ENCODE data around the gene CEACAM21. TPM values are rescaled to one million over a fixed set of nuclear protein-coding genes. Genes with fewer than 3 reads are reported as not detected.
"Not testable (repeated sequence)": the region's sequence is repeated elsewhere in the genome, so short reads cannot be mapped to it uniquely, and the experiment has no call there.

CEACAM21 gene
- total RNA-seq, 1 donor from 2014 or later, result not detected

DNA sequence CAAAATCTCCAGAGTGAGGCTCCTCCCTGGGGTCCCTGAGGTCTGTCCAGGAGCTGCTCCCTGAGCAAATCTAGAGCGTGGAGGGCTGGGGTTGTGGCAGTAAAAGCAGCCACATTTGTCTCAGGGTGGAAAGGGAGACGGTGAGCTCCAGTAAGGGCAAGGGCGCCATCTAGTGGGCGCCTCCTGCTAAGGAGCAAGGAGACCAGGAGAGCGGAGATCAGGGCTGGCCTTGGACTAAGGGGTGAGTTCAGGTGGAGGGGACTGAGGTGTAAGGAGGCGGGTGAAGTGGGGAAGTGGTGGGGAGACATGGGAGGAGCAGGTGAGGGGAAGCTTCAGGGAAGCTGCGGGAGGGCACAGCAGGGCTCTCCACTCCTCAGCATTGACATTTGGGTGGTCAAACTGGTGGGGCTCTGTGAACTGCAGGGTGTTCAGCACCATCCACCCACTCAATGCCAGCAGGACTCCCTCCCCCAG is 5.3 kb upstream of the CEACAM21 start:
- Histone ChIP-seq H3K4me3 (ENCODE audit: low read depth, low read length) (no peak overlapping the region), H3K27me3 (ENCODE audit: control insufficient read depth, insufficient read depth, low read length) (peaks cover 10% of the 10 kb centered on the region), H3K36me3 (ENCODE audit: control insufficient read depth, insufficient read depth, low read length) (no peaks in the 10 kb centered on the region)
- DNase-seq (ENCODE audit: low read depth), result peak; percentile 7
- TF ChIP-seq, protein P1, sequence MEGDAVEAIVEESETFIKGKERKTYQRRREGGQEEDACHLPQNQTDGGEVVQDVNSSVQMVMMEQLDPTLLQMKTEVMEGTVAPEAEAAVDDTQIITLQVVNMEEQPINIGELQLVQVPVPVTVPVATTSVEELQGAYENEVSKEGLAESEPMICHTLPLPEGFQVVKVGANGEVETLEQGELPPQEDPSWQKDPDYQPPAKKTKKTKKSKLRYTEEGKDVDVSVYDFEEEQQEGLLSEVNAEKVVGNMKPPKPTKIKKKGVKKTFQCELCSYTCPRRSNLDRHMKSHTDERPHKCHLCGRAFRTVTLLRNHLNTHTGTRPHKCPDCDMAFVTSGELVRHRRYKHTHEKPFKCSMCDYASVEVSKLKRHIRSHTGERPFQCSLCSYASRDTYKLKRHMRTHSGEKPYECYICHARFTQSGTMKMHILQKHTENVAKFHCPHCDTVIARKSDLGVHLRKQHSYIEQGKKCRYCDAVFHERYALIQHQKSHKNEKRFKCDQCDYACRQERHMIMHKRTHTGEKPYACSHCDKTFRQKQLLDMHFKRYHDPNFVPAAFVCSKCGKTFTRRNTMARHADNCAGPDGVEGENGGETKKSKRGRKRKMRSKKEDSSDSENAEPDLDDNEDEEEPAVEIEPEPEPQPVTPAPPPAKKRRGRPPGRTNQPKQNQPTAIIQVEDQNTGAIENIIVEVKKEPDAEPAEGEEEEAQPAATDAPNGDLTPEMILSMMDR (IDR thresholded peaks at IDR 0.05; ENCODE audit: insufficient read depth, low read length, poor library complexity, severe bottlenecking), result peak; percentile 89

GRCh38 chr19:41577144-41577830 is 1.3 kb downstream of the CEACAM21 start:
- H3K4me3 ChIP-seq (ENCODE audit: low read depth, low read length), result no peak overlapping the region
- no peaks in the 10 kb centered on the region for H3K36me3 ChIP-seq (ENCODE audit: control insufficient read depth, insufficient read depth, low read length)
- H3K27me3 ChIP-seq (ENCODE audit: control insufficient read depth, insufficient read depth, low read length), result no peaks in the 10 kb centered on the region
- TF ChIP-seq, protein P1 (IDR thresholded peaks at IDR 0.05; ENCODE audit: insufficient read depth, low read length, poor library complexity, severe bottlenecking), result no peak
- no peak for DNase-seq (ENCODE audit: low read depth)

GRCh38 chr19:41577833-41578232 is 1.9 kb downstream of the CEACAM21 start:
- H3K4me3 ChIP-seq (ENCODE audit: low read depth, low read length), result no peak overlapping the region
- DNase-seq (ENCODE audit: low read depth), result no peak
- H3K27me3 ChIP-seq (ENCODE audit: control insufficient read depth, insufficient read depth, low read length), result no peaks in the 10 kb centered on the region
- no peaks in the 10 kb centered on the region for H3K36me3 ChIP-seq (ENCODE audit: control insufficient read depth, insufficient read depth, low read length)
- TF ChIP-seq, protein P1 (IDR thresholded peaks at IDR 0.05; ENCODE audit: insufficient read depth, low read length, poor library complexity, severe bottlenecking), result no peak

GRCh38 chr19:41578886-41579285 is 2.9 kb downstream of the CEACAM21 start:
- Histone ChIP-seq H3K36me3 (ENCODE audit: control insufficient read depth, insufficient read depth, low read length) (no peaks in the 10 kb centered on the region), H3K4me3 (ENCODE audit: low read depth, low read length) (no peak overlapping the region), H3K27me3 (ENCODE audit: control insufficient read depth, insufficient read depth, low read length) (no peaks in the 10 kb centered on the region)
- TF ChIP-seq, protein P1 (IDR thresholded peaks at IDR 0.05; ENCODE audit: insufficient read depth, low read length, poor library complexity, severe bottlenecking), result no peak
- DNase-seq (ENCODE audit: low read depth), result no peak

- not testable (repeated sequence) for H3K36me3 ChIP-seq (ENCODE audit: control insufficient read depth, insufficient read depth, low read length); H3K4me3 ChIP-seq (ENCODE audit: low read depth, low read length); H3K27me3 ChIP-seq (ENCODE audit: control insufficient read depth, insufficient read depth, low read length); DNase-seq (ENCODE audit: low read depth)
Observed at GRCh38 chr19:41581068-41581467, 5.1 kb downstream of the CEACAM21 start.

- not testable (repeated sequence) for DNase-seq (ENCODE audit: low read depth); H3K4me3 ChIP-seq (ENCODE audit: low read depth, low read length); H3K36me3 ChIP-seq (ENCODE audit: control insufficient read depth, insufficient read depth, low read length); H3K27me3 ChIP-seq (ENCODE audit: control insufficient read depth, insufficient read depth, low read length)
Observed at GRCh38 chr19:41582577-41583182, 6.7 kb downstream of the CEACAM21 start.
